DND-41 (cell line): ENCODE results near the gene SMIM36.

Experiments used
- ATAC-seq: fragments of 200-7000 bp; cut with Tn5 transposase; 3 replicates; pipeline ENCODE4 v1.9.1; 2021; ENCODE audit warnings: low read depth; ENCODE audit not compliant: insufficient read depth
- DNase-seq: peaks from one replicate; pipeline ENCODE4 v3.0.0-alpha.2; 2020
- H2AFZ ChIP-seq: 2 replicates; pipeline ENCODE4 v1.6.0; 2012; ENCODE audit warnings: low read depth, low read length
- H3K27ac ChIP-seq: 2 replicates; pipeline ENCODE4 v1.5.1; 2012; ENCODE audit warnings: low read length, inconsistent platforms
- H3K27me3 ChIP-seq: fragments of 200-600 bp; sonication (generic); 2 replicates; pipeline ENCODE4 v1.6.0; 2012; ENCODE audit warnings: low read length, mild to moderate bottlenecking, inconsistent platforms; ENCODE audit not compliant: insufficient read depth, poor library complexity
- H3K36me3 ChIP-seq: 2 replicates; pipeline ENCODE4 v1.5.1; 2012; ENCODE audit warnings: low read length, inconsistent platforms; ENCODE audit not compliant: insufficient read depth
- H3K4me1 ChIP-seq: 2 replicates; pipeline ENCODE4 v1.5.1; 2012; ENCODE audit warnings: mild to moderate bottlenecking, low read length; ENCODE audit not compliant: insufficient read depth
- H3K4me2 ChIP-seq: 2 replicates; pipeline ENCODE4 v1.6.0; 2012; ENCODE audit warnings: mild to moderate bottlenecking, moderate library complexity, low read length, inconsistent platforms; ENCODE audit not compliant: insufficient read depth
- H3K4me3 ChIP-seq, 2 experiments: fragments of 200-600 bp in 1 of 2; shearing (Covaris generic) in 1 of 2; 2 replicates each; pipeline ENCODE4 v1.5.1; 2012 to 2016; ENCODE audit warnings: inconsistent platforms in 2 of 2, low read length in 2 of 2, mild to moderate bottlenecking in 2 of 2, low read depth in 1 of 2, moderate library complexity in 1 of 2
- H3K79me2 ChIP-seq: 2 replicates; pipeline ENCODE4 v1.6.0; 2012; ENCODE audit warnings: low read length, inconsistent platforms; ENCODE audit not compliant: insufficient read depth
- H3K9ac ChIP-seq: 2 replicates; pipeline ENCODE4 v1.6.0; 2012; ENCODE audit warnings: low read depth, mild to moderate bottlenecking, inconsistent platforms, low read length, moderate library complexity
- H3K9me3 ChIP-seq: 2 replicates; pipeline ENCODE4 v1.5.1; 2012; ENCODE audit warnings: low read length, moderate library complexity, mild to moderate bottlenecking, inconsistent platforms; ENCODE audit not compliant: insufficient read depth, severe bottlenecking
- H4K20me1 ChIP-seq: 2 replicates; pipeline ENCODE4 v1.6.0; 2012; ENCODE audit warnings: low read length; ENCODE audit not compliant: insufficient read depth
- CTCF ChIP-seq: IDR thresholded peaks from 2 replicates; pipeline ENCODE4 v1.5.1; 2012; ENCODE audit warnings: borderline replicate concordance, low read length, moderate library complexity, mild to moderate bottlenecking; ENCODE audit not compliant: poor library complexity, severe bottlenecking; ENCODE audit errors: extremely low read depth
- EZH2 ChIP-seq: IDR thresholded peaks from 3 replicates; pipeline ENCODE4 v1.6.1; 2012; ENCODE audit warnings: borderline replicate concordance, low read depth, mild to moderate bottlenecking, moderate library complexity, low read length, inconsistent platforms; ENCODE audit not compliant: severe bottlenecking

SMIM36 gene

GRCh38 chr17:55540414-55541091 is 29.3 kb upstream of the SMIM36 start:
- ATAC-seq (no peak), DNase-seq (no peak)
- no peaks in the 10 kb centered on the region for H4K20me1 ChIP-seq
- H3K4me2 ChIP-seq: no peak overlapping the region
- no peak for TF ChIP-seq CTCF
- TF ChIP-seq EZH2: no peak
- H2AFZ ChIP-seq: no peak overlapping the region
- no peak overlapping the region for H3K27ac ChIP-seq
- H3K36me3 ChIP-seq: no peaks in the 10 kb centered on the region
- no peaks in the 10 kb centered on the region for H3K9me3 ChIP-seq
- no peaks in the 10 kb centered on the region for H3K4me1 ChIP-seq
- no peaks in the 10 kb centered on the region for H3K27me3 ChIP-seq
- H3K79me2 ChIP-seq: no peaks in the 10 kb centered on the region
- no peak overlapping the region for H3K9ac ChIP-seq
- no peak overlapping the region for H3K4me3 ChIP-seq

- no peak overlapping the region for H3K27ac ChIP-seq
- no peak overlapping the region for H3K9ac ChIP-seq
- H4K20me1 ChIP-seq: no peaks in the 10 kb centered on the region
- H3K27me3 ChIP-seq: no peaks in the 10 kb centered on the region
- H3K79me2 ChIP-seq: no peaks in the 10 kb centered on the region
- H3K36me3 ChIP-seq: no peaks in the 10 kb centered on the region
- TF ChIP-seq CTCF: no peak
- no peak for TF ChIP-seq EZH2
- no peak overlapping the region for H3K4me3 ChIP-seq
- H3K4me2 ChIP-seq: no peak overlapping the region
- no peak overlapping the region for H2AFZ ChIP-seq
- H3K4me1 ChIP-seq: no peaks in the 10 kb centered on the region
- no peak for ATAC-seq
- DNase-seq: no peak
- H3K9me3 ChIP-seq: no peaks in the 10 kb centered on the region
These were observed 25.0 kb upstream of the SMIM36 start for GRCh38 chr17:55536205-55536604.

- no peak for ATAC-seq
- Histone ChIP-seq H4K20me1 (no peaks in the 10 kb centered on the region), H3K36me3 (no peaks in the 10 kb centered on the region), H3K9ac (no peak overlapping the region), H3K79me2 (no peaks in the 10 kb centered on the region), H3K4me2 (no peak overlapping the region), H2AFZ (no peak overlapping the region), H3K27me3 (no peaks in the 10 kb centered on the region), H3K27ac (no peak overlapping the region), H3K9me3 (no peaks in the 10 kb centered on the region), H3K4me3 (no peak overlapping the region), H3K4me1 (no peaks in the 10 kb centered on the region)
- TF ChIP-seq CTCF: no peak
- no peak for TF ChIP-seq EZH2
- no peak for DNase-seq
These were observed 22.4 kb upstream of the SMIM36 start for GRCh38 chr17:55533608-55534007.

GRCh38 chr17:55532670-55533069 is 21.4 kb upstream of the SMIM36 start:
- TF ChIP-seq CTCF (no peak), EZH2 (no peak)
- no peak overlapping the region for H3K4me3 ChIP-seq
- no peaks in the 10 kb centered on the region for H3K27me3 ChIP-seq
- H3K27ac ChIP-seq: no peak overlapping the region
- H3K36me3 ChIP-seq: no peaks in the 10 kb centered on the region
- H3K9ac ChIP-seq: no peak overlapping the region
- DNase-seq: no peak
- no peaks in the 10 kb centered on the region for H3K4me1 ChIP-seq
- no peaks in the 10 kb centered on the region for H3K79me2 ChIP-seq
- ATAC-seq: no peak
- no peaks in the 10 kb centered on the region for H3K9me3 ChIP-seq
- H2AFZ ChIP-seq: no peak overlapping the region
- no peaks in the 10 kb centered on the region for H4K20me1 ChIP-seq
- H3K4me2 ChIP-seq: no peak overlapping the region
